HK-2 (cell line): Measurements from ENCODE around the gene LCTL.
"Not testable (repeated sequence)": the region's sequence is repeated elsewhere in the genome, so short reads cannot be mapped to it uniquely, and the experiment has no call there.

Source experiments
- DNase-seq: peaks from one replicate; pipeline ENCODE4 v3.0.0-alpha.2; 2018; ENCODE audit not compliant: unreplicated experiment

The LCTL gene

DNA sequence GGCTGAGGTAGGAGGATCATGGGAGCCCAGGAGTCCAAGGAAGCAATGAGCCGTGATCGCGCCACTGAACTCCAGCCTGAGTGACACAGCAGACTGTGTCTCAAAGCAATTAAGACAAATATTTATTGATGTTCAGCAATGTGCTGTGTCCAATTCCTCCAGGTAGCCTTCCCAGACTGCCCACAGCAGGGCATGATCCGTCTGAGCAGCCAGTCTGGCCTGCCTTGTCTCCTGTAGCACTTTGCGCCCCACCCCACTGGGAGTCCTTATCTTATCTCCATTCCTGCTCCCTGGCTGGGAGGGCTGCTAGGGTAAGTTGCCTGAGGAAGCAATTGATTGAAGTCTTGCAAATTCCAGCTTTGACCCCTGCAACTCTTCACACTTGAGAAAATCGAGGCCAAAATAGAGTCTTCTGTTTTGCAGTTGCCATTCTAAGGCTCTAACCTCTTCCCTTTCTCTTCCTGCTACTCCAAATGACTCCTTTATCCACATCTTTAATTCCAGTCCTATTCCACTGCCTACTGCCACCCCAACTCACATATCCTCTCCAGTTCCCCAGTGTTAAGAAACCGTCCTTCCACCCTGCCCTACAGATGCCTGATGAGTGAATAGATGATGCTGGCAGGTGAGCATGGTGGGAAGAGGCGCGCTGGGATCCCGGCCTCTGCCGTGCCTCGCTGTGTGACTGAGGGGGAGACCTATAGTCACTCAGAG lies 26.9 kb upstream of the LCTL start:
- DNase-seq, result no peak

DNA sequence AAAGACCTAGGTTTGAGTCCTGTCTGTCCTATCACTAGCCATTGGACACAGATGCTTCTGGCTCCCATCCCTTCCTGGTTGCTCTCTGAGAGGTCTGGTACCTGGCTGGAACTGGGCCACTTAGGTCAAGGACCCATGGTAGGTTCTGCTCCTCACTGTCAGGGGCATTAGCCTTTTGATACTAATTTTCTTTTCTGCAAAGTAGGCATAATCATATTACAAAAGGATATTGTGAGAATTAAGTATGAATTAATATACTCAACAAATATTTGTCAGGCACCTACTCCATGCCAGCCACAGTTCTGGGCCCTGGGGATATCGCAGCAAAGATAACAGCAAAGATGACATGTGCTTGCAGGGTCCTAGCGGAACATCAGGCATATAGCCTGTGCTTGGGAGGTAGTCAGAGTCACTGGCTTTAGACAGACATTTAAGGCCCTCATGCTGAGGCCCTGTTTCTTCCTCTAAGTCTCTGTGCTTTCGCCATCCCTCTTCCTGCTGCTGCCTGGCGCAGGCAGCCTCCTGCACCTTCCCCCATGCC lies 25.6 kb upstream of the LCTL start:
- DNase-seq, result no peak

GRCh38 chr15:66590435-66590834 lies 24.6 kb upstream of the LCTL start:
- DNase-seq, result no peak

GRCh38 chr15:66589429-66589828 lies 23.6 kb upstream of the LCTL start:
- not testable (repeated sequence) for DNase-seq

GRCh38 chr15:66588971-66589370 lies 23.2 kb upstream of the LCTL start:
- DNase-seq, result no peak

GRCh38 chr15:66588537-66588936 lies 22.7 kb upstream of the LCTL start:
- DNase-seq, result no peak

- no peak for DNase-seq
These were observed 22.0 kb upstream of the LCTL start for GRCh38 chr15:66587749-66588148.

DNA sequence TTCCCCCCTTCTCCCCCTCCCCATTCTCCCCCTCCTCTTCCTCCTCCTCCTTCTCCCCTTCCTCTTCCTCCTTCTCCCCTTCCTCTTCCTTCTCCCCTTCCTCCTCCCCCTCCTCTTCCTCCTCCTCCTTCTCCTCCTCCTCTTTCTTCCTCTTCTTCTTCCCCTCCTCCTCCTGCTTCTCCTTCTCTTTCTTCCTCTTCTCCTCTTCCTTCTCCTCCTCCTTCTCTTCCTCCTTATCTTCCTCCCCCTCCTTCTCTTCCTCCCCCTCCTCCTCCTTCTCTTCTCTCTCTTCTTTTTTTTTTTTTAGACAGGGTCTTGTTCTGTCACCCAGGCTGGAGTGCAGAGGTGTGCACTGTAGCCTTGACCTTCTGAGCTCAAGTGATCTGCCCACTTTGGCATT lies 21.2 kb upstream of the LCTL start:
- no peak for DNase-seq

DNA sequence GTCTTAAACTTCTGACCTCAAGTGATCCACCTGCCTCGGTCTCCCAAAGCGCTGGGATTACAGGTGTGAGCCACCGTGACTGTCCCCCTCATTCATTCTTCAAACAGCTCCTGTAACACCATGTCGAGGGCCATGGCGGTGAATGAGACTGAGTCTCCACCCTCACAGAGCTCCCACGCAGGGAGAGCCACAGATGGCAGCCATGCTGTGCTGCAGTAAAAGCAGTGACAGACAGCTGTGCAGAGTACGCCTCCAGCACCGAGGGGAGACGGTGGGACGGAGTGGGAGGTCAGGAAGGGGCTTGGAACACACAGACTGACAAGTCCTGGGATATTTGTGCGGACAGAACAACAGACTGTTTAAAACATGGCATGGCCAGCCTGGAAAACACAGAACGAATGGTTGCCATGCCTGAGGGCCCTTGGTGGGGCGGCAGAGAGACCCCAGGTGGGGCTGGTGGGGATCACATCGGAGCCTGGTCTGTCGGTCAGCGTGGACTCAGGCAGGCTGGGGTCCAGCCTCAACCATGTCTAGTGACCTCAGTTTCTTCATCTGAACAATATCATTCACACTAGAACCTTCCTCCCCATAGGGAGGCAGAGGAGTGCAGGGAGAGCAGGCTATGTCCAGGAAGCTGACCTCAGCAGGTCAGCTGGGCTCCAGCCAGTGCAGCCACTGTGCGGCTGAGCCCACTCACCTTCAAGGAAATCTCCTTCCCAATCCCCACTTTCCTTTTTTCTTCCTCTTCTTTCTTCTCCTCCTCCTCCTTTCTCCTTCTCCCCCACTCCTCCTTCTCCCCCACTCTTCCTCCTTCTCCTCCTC lies 20.6 kb upstream of the LCTL start:
- DNase-seq, result no peak

DNA sequence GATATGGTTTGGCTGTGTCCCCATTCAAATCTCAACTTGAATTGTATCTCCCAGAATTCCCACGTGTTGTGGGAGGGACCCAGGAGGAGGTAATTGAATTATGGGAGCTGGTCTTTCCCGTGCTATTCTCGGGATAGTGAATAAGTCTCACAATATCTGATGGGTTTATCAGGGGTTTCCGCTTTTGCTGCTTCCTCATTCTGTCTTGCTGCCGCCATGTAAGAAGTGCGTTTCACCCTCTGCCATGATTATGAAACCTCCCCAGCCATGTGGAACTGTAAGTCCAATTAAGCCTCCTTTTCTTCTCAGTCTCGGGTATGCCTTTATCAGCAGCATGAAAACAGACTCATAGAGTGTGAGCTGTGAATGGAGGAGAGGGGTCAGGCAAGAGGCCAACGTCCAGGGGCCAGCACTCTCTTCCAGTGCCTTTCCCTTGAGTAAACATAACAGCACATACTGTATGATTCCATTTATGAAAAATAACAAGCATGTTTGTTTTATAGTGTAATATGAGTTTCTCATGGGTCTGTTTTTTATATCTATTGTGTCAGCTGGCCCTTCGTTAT lies 16.3 kb upstream of the LCTL start:
- DNase-seq, result no peak

GRCh38 chr15:66580643-66581042 lies 14.8 kb upstream of the LCTL start:
- DNase-seq, result no peak

DNA sequence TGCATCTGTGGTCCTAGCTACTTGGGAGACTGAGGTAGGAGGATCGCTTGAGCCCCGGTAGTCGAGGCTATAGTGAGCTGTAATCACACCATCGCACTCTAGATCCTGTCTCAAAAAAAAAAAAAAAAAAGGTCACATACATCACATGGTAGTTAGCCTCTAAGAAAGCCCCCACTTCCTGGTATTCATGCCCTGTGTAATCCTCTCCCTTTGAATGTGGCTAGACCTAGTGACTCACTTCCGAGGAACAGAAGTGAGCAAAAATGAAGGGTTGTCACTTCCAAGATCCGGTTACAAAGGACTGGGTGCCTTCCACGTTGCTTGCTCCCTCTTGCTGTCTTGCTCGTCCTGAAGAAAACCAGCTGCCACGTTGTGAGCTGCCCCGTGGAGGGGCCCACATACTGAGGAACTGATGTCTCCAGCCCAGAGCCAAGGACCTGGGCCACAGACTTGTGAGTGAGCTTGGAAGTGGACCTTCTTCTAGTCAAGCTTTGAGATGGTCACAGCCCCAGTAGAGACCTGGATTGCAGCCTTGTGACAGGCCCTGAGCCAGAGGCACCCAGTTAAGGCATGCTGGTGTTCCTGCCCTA lies 12.6 kb upstream of the LCTL start:
- no peak for DNase-seq

- DNase-seq, result no peak
These were observed 8.8 kb upstream of the LCTL start for GRCh38 chr15:66574596-66574950.

DNA sequence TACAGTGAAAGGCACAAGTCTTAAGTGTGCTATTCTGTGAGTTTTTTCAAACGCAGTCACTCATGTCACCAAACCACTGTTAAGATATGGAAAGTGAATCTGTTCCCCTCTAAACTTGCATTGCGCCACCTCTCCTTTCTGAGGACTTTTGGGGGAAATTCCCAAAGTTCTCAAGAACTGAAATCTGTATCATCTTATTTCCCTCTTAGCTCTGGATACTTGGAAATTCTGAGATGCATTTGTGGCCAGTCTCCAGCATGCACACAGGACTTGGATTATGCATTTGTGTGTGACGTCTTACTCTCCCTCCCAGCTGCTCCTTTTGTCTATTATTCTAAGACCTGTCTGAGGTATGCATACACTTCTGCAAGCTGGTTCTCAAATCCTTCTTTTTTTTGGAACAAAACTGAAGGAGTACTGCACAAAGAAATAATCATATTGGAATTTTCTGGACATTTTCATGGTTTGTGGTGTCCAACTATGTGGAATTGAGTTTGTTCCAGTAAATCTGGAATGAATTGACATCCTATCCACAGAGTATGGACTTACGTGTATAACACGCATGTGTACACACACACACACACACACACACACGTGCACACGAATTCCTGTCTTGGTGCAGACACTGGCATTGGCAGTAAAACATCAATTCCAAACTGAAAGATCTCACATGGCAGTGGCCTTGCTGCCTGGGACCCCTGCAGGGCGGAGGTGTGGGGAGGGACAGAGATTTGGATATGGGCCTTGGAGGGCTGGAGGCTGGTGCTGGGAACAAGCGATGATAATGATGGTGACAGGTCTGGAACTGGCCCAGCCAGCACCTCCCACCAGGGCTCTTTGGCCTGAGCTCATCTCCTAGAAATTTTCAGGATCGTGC lies 8.2 kb upstream of the LCTL start:
- no peak for DNase-seq

- DNase-seq, result no peak
These were observed 7.5 kb upstream of the LCTL start for GRCh38 chr15:66573348-66573718.

GRCh38 chr15:66572146-66572545 lies 6.3 kb upstream of the LCTL start:
- no peak for DNase-seq

DNA sequence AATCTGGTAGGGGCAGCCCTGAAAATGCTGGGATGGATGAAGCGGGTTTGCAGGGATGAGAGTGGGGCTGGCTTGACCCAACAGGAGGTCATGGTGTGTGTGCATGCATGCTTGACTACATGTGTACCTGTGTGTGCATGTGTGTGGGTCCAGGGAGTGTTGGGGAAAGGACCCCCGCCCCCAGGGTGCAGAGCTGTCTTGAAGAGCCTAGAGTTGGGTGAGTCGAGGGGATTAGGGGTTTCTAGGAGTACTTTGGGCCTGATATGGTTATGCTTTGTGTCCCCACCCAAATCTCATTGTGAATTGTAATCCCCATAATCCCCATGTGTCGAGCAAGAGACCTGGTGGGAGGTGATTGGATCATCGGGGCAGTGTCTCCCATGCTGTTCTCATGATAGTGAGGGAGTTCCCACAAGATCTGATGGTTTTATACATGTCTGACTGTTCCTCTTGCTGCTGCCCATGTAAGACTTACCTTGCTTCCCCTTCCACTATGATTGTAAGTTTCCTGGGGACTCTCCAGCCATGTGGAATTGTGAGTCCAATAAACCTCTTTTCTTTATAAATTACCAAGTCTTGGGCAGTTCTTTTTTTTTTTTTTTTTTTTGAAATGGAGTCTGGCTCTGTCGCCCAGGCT lies 5.2 kb upstream of the LCTL start:
- DNase-seq, result no peak

- no peak for DNase-seq
These were observed 4.5 kb upstream of the LCTL start for GRCh38 chr15:66570327-66570726.

- DNase-seq, result no peak
These were observed 3.8 kb upstream of the LCTL start for GRCh38 chr15:66569461-66570137.

DNA sequence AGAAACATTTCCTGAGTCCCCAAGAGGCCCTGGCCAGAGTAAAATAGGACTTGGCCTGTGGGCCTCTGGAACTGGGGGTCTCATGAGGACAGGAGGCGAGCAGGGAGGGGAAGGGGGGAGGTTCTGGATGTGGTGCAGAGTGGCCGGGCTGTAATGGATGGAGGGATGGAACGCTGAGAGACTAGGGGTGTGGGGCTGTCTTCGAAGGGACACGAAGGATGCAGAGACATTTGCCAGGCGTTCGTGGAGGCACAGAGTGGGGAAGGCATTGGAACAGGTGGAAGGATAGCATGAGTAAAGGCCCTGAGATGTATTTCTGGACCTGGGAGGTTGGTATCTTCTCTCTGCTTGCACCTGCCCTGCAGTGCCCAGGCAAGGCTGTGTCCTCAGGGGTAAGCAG lies 2.1 kb upstream of the LCTL start:
- no peak for DNase-seq
